HG02642 (cell line): Measurements from ENCODE around the gene DUSP22.
"Not testable (repeated sequence)": the region's sequence is repeated elsewhere in the genome, so short reads cannot be mapped to it uniquely, and the experiment has no call there.

Experiments
- ATAC-seq: cut with Tn5 transposase; IDR thresholded peaks from one replicate; pipeline ENCODE4 v1.9.1; 2021; ENCODE audit warnings: mild to moderate bottlenecking; ENCODE audit not compliant: unreplicated experiment, poor library complexity

Gene DUSP22

GRCh38 chr6:359261-360035 is 67.2 kb downstream of the DUSP22 start:
- no peak for ATAC-seq

GRCh38 chr6:360349-360748 is 68.1 kb downstream of the DUSP22 start:
- no peak for ATAC-seq

GRCh38 chr6:360764-361373 is 68.6 kb downstream of the DUSP22 start:
- no peak for ATAC-seq

- ATAC-seq = no peak
Observed at GRCh38 chr6:361411-362132, 69.3 kb downstream of the DUSP22 start.

GRCh38 chr6:362231-362923 is 70.1 kb downstream of the DUSP22 start:
- no peak for ATAC-seq

GRCh38 chr6:362924-363249 is 70.6 kb downstream of the DUSP22 start:
- no peak for ATAC-seq

- no peak for ATAC-seq
Observed at GRCh38 chr6:363291-363690, 71.0 kb downstream of the DUSP22 start.

- ATAC-seq = no peak
Observed at GRCh38 chr6:363909-364308, 71.6 kb downstream of the DUSP22 start.

- peak; percentile 70 for ATAC-seq
Observed at GRCh38 chr6:364609-365540, 72.6 kb downstream of the DUSP22 start.

GRCh38 chr6:365835-366234 is 73.5 kb downstream of the DUSP22 start:
- ATAC-seq = no peak

GRCh38 chr6:366389-367297 is 74.4 kb downstream of the DUSP22 start:
- ATAC-seq = no peak

GRCh38 chr6:367298-367794 is 75.1 kb downstream of the DUSP22 start:
- no peak for ATAC-seq

GRCh38 chr6:367891-368630 is 75.8 kb downstream of the DUSP22 start:
- no peak for ATAC-seq

GRCh38 chr6:369559-370431 is 77.5 kb downstream of the DUSP22 start:
- no peak for ATAC-seq

GRCh38 chr6:370555-370954 is 78.3 kb downstream of the DUSP22 start:
- ATAC-seq = no peak

- not testable (repeated sequence) for ATAC-seq
Observed at GRCh38 chr6:371851-372250, 79.6 kb downstream of the DUSP22 start.

- ATAC-seq = peak; percentile 47
Observed at GRCh38 chr6:372336-372911, 80.1 kb downstream of the DUSP22 start.
